IMR-90 (cell line): ENCODE measurements around the gene CFAP251. TPM values are rescaled to one million over a fixed set of nuclear protein-coding genes. Genes with fewer than 3 reads are reported as not detected.

Source experiments
- ATAC-seq: fragments of 200-7000 bp; cut with Tn5 transposase; 2 replicates; pipeline ENCODE4 v1.9.1; 2020; ENCODE audit warnings: low read depth, mild to moderate bottlenecking, moderate library complexity
- BruUV-seq: library from RNA; stranded (reverse); fragments of 400-500 nt; replicated peaks from 2 replicates; lab custom pipeline; 2021; lab: Mats Ljungman, UMichigan
- CTCF ChIA-PET: fragments of 300-600 bp; formaldehyde crosslinking; extraction: SDS; loops from one replicate; lab custom pipeline; 2021; ENCODE audit warnings: antibody characterized with exemption; lab: Yijun Ruan, JAX
- POLR2A ChIA-PET: fragments of 300-600 bp; sonication (Branson Sonifier 250); formaldehyde crosslinking; loops from one replicate; lab custom pipeline; 2022; ENCODE audit warnings: antibody characterized with exemption; ENCODE audit not compliant: unreplicated experiment; lab: Charles Lee
- DNase-seq: peaks from one replicate; pipeline ENCODE4 v3.0.0; 2013
- H2AFZ ChIP-seq: replicated peaks from 2 replicates; pipeline ENCODE3; 2013; ENCODE audit warnings: low read length, mild to moderate bottlenecking; ENCODE audit not compliant: poor library complexity
- H2AK5ac ChIP-seq: 2 replicates; pipeline ENCODE4 v1.6.1; 2013; ENCODE audit warnings: low read depth, low read length, inconsistent platforms
- H2AK9ac ChIP-seq: replicated peaks from 2 replicates; pipeline ENCODE3; 2013; ENCODE audit warnings: mild to moderate bottlenecking, low read depth, low read length, moderate library complexity; ENCODE audit not compliant: poor library complexity
- H2BK120ac ChIP-seq: 2 replicates; pipeline ENCODE4 v1.6.1; 2013; ENCODE audit warnings: low read depth, low read length, inconsistent platforms
- H2BK15ac ChIP-seq: 3 replicates; pipeline ENCODE4 v1.6.1; 2013; ENCODE audit warnings: low read depth, low read length, inconsistent platforms
- H2BK20ac ChIP-seq: 2 replicates; pipeline ENCODE4 v1.6.1; 2013; ENCODE audit warnings: low read depth, mild to moderate bottlenecking, inconsistent platforms, low read length, moderate library complexity
- H2BK5ac ChIP-seq: 2 replicates; pipeline ENCODE4 v1.6.1; 2013; ENCODE audit warnings: mild to moderate bottlenecking, low read depth, low read length, inconsistent platforms; ENCODE audit not compliant: poor library complexity, severe bottlenecking
- H3K14ac ChIP-seq: replicated peaks from 2 replicates; pipeline ENCODE4 v1.6.1; 2013; ENCODE audit warnings: low read depth, low read length, inconsistent platforms
- H3K18ac ChIP-seq: 2 replicates; pipeline ENCODE4 v1.6.1; 2013; ENCODE audit warnings: low read depth, low read length, control low read depth
- H3K23ac ChIP-seq: 2 replicates; pipeline ENCODE4 v1.6.1; 2013; ENCODE audit warnings: low read depth, low read length, inconsistent platforms
- H3K27ac ChIP-seq: 2 replicates; pipeline ENCODE4 v1.5.1; 2013; ENCODE audit warnings: mild to moderate bottlenecking, control low read depth, low read length; ENCODE audit not compliant: insufficient read depth
- H3K27me3 ChIP-seq: 2 replicates; pipeline ENCODE4 v1.6.1; 2013; ENCODE audit warnings: low read length; ENCODE audit not compliant: control insufficient read depth, insufficient read depth
- H3K36me3 ChIP-seq: 2 replicates; pipeline ENCODE4 v1.6.1; 2013; ENCODE audit warnings: low read length, mixed read lengths; ENCODE audit not compliant: control insufficient read depth, insufficient read depth
- H3K4ac ChIP-seq: 2 replicates; pipeline ENCODE4 v1.6.1; 2013; ENCODE audit warnings: low read depth, low read length, inconsistent platforms
- H3K4me1 ChIP-seq: 2 replicates; pipeline ENCODE4 v1.6.1; 2013; ENCODE audit warnings: low read length, mixed read lengths; ENCODE audit not compliant: control insufficient read depth, insufficient read depth
- H3K4me2 ChIP-seq: 2 replicates; pipeline ENCODE4 v1.6.1; 2013; ENCODE audit warnings: low read depth, mild to moderate bottlenecking, control low read depth, low read length, moderate library complexity
- H3K4me3 ChIP-seq: 2 replicates; pipeline ENCODE4 v1.5.1; 2013; ENCODE audit warnings: low read depth, mild to moderate bottlenecking, control low read depth, low read length, moderate library complexity; ENCODE audit not compliant: insufficient read depth
- H3K56ac ChIP-seq: 2 replicates; pipeline ENCODE4 v1.6.1; 2013; ENCODE audit warnings: low read length, inconsistent platforms; ENCODE audit not compliant: insufficient read depth; ENCODE audit errors: extremely low read depth
- H3K79me1 ChIP-seq, 2 experiments: 2 replicates each; pipeline ENCODE4 v1.6.1; 2013; ENCODE audit warnings: low read length in 2 of 2, inconsistent platforms in 1 of 2, low read depth in 1 of 2
- H3K9ac ChIP-seq: 2 replicates; pipeline ENCODE4 v1.6.1; 2013; ENCODE audit warnings: low read depth, low read length, control low read depth
- H3K9me1 ChIP-seq: 2 replicates; pipeline ENCODE4 v1.6.1; 2013; ENCODE audit warnings: low read length, inconsistent platforms; ENCODE audit not compliant: insufficient read depth
- H3K9me3 ChIP-seq: 2 replicates; pipeline ENCODE4 v1.6.1; 2013; ENCODE audit warnings: low read length; ENCODE audit not compliant: control insufficient read depth, insufficient read depth
- H4K20me1 ChIP-seq: 2 replicates; pipeline ENCODE4 v1.6.1; 2013; ENCODE audit warnings: low read length, inconsistent platforms; ENCODE audit not compliant: insufficient read depth
- H4K5ac ChIP-seq: 2 replicates; pipeline ENCODE4 v1.6.1; 2013; ENCODE audit warnings: mild to moderate bottlenecking, low read depth, low read length, control low read depth
- H4K8ac ChIP-seq, 2 experiments: 2 replicates each; pipeline ENCODE4 v1.6.1; 2013; ENCODE audit warnings: low read depth in 2 of 2, low read length in 2 of 2, control low read depth in 1 of 2, inconsistent platforms in 1 of 2
- H4K91ac ChIP-seq: 2 replicates; pipeline ENCODE4 v1.6.1; 2013; ENCODE audit warnings: low read depth, low read length, inconsistent platforms; ENCODE audit not compliant: insufficient read depth
- BHLHE40 ChIP-seq: fragments of 150-350 bp; IDR thresholded peaks from 2 replicates; pipeline ENCODE4 v1.6.1; 2016; ENCODE audit warnings: mild to moderate bottlenecking, low read depth, low read length
- CEBPB ChIP-seq: IDR thresholded peaks from 2 replicates; pipeline ENCODE4 v1.6.1; 2012; ENCODE audit warnings: low read depth, low read length, improper control_type of control experiment
- CHD1 ChIP-seq: IDR thresholded peaks from 2 replicates; pipeline ENCODE4 v1.6.1; 2012; ENCODE audit warnings: low read depth, low read length, improper control_type of control experiment
- FOS ChIP-seq: fragments of 150-350 bp; IDR thresholded peaks from 2 replicates; pipeline ENCODE4 v1.6.1; 2016; ENCODE audit warnings: low read depth, low read length
- MAFK ChIP-seq: IDR thresholded peaks from 2 replicates; pipeline ENCODE4 v1.6.1; 2012; ENCODE audit warnings: low read depth, low read length, improper control_type of control experiment
- MAZ ChIP-seq: IDR thresholded peaks from 2 replicates; pipeline ENCODE4 v1.6.1; 2012; ENCODE audit warnings: low read depth, mild to moderate bottlenecking, low read length, improper control_type of control experiment, moderate library complexity, borderline replicate concordance
- MXI1 ChIP-seq: IDR thresholded peaks from 2 replicates; pipeline ENCODE4 v1.6.1; 2012; ENCODE audit warnings: low read depth, mild to moderate bottlenecking, low read length, moderate library complexity, borderline replicate concordance
- NFE2L2 ChIP-seq: fragments of 150-350 bp; IDR thresholded peaks from 2 replicates; pipeline ENCODE4 v1.6.1; 2016; ENCODE audit warnings: low read depth, mild to moderate bottlenecking, low read length
- POLR2A ChIP-seq: IDR thresholded peaks from 2 replicates; pipeline ENCODE4 v1.6.1; 2012; ENCODE audit warnings: mild to moderate bottlenecking, low read depth, low read length
- RAD21 ChIP-seq: IDR thresholded peaks from 2 replicates; pipeline ENCODE4 v1.6.1; 2012; ENCODE audit warnings: low read length, improper control_type of control experiment
- RCOR1 ChIP-seq: IDR thresholded peaks from 2 replicates; pipeline ENCODE4 v1.6.1; 2012; ENCODE audit warnings: mild to moderate bottlenecking, low read length, improper control_type of control experiment; ENCODE audit not compliant: insufficient replicate concordance
- RFX5 ChIP-seq: IDR thresholded peaks from 2 replicates; pipeline ENCODE4 v1.8.0; 2012; ENCODE audit warnings: low read depth, mild to moderate bottlenecking, low read length, moderate library complexity
- SMC3 ChIP-seq: fragments of 150-350 bp; IDR thresholded peaks from 2 replicates; pipeline ENCODE4 v1.6.1; 2016; ENCODE audit warnings: low read depth, mild to moderate bottlenecking, antibody characterized with exemption, low read length, moderate library complexity
- WGBS, 2 experiments: methylation state at CpG; one replicate each; pipeline versions ENCODE4 v1.1.5 to v1.1.7; 2013; ENCODE audit warnings: missing lambda C conversion rate in 2 of 2; ENCODE audit not compliant: insufficient read length in 1 of 2; ENCODE audit errors: extremely low coverage in 2 of 2; 5-methylcytosine and 5-hydroxymethylcytosine counted together
- dilution Hi-C: fragments of 300-500 bp; cut with HindIII; formaldehyde crosslinking; loops from one replicate; pipeline ENCODE4 v1.14.3; 2018; ENCODE audit warnings: low sequenced_read_pairs; ENCODE audit not compliant: unreplicated experiment
- in situ Hi-C: fragments of 300-500 bp; cut with MboI; formaldehyde crosslinking; loops from 3 replicates; pipeline ENCODE4 v1.14.3; 2019; ENCODE audit warnings: low sequenced_read_pairs, inconsistent platforms, mixed read lengths
- intact Hi-C: fragments of 100-400 bp; cut with micrococcal nuclease; formaldehyde crosslinking; loops from 2 replicates; pipeline ENCODE4 v1.10.0; 2022
- polyA plus RNA-seq, 3 experiments: library from polyadenylated mRNA; depleted of rRNA; stranded (reverse); fragments of >200 nt; gene quantifications; 2 replicates each; pipeline ENCODE4 v1.2.3, GENCODE V29; 2012; ENCODE audit warnings: low replicate concordance in 1 of 3
- total RNA-seq: library from RNA; depleted of rRNA; stranded (reverse); fragments of >200 nt; gene quantifications from 2 replicates; pipeline ENCODE4 v1.2.3, GENCODE V29; 2012
- TF ChIP-seq, protein P1 (sequence below): conservative IDR thresholded peaks from 2 replicates; pipeline ENCODE4 v1.5.1; 2012; ENCODE audit warnings: mild to moderate bottlenecking, low read depth, low read length, improper control_type of control experiment
- TF ChIP-seq, protein P2 (sequence below): fragments of 150-350 bp; IDR thresholded peaks from 2 replicates; pipeline ENCODE4 v1.6.1; 2016; ENCODE audit warnings: low read depth, mild to moderate bottlenecking, low read length, moderate library complexity, borderline replicate concordance

Gene CFAP251
- total and polyA plus RNA-seq, 2 of the 4 experiments (the other 2 are of a cell fraction): 7.8 to 9.1 TPM

DNA sequence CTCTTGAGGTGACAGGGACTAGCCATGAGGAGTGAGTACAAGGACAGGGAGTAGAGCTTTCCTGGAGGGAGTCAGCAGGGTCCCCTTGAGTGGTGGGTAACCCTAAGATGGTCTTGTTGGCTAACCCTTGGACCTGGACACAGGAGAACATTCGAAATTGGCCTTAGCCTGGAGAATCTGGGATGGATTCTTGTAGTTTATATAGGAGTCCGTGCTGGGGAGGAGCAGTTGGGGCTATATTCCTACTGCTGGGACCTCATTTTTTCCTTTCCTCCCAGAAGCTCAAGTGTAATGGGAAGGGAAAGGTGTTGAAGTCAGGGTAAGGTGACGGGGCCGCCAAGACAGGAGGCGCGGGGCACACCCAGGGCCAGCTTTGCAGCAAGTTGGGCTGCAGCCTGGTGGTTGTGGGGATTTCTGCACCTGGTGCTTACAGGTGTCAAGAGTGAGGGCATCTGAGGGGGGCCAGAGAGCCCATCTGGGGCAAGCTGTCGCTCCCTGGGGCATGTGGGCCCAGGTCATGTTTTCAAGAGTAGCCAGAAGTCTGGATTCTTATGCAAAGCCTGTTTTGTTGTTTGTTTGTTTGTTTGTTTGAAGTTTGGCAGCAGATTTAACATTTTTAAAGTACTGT, 108.4 kb downstream of the CFAP251 start:
- H3K27ac ChIP-seq: no peak overlapping the region
- no peak overlapping the region for H2AFZ ChIP-seq
- 0 out of 2 replicates have a peak overlapping the region, but pooled peaks have one; percentile 12 for H3K23ac ChIP-seq
- no peak overlapping the region for H4K5ac ChIP-seq
- ATAC-seq: no peak
- intact Hi-C loops: no loop called here
- no peak overlapping the region for H3K18ac ChIP-seq
- dilution Hi-C loops: no loop called here
- no peaks in the 10 kb centered on the region for H3K9me3 ChIP-seq
- H3K56ac ChIP-seq: no peak overlapping the region
- no peak overlapping the region for H2BK20ac ChIP-seq
- peaks cover 21 to 73% of the 10 kb centered on the region in 2 experiments for H3K79me1 ChIP-seq
- no peaks in the 10 kb centered on the region for H3K27me3 ChIP-seq
- H2AK5ac ChIP-seq: peak overlapping the region; percentile 78; the same call in 1 of the 2 replicates
- in situ Hi-C loops: no loop called here
- H3K14ac ChIP-seq: peak overlapping the region; percentile 1; the same call in 1 of the 2 replicates
- H3K36me3 ChIP-seq: no peaks in the 10 kb centered on the region
- POLR2A ChIA-PET: no interaction called here
- WGBS, 2 experiments: 83% methylated on average over 1 of the region's 7 CpGs; no CpG with 5 or more reads in 1 of the 2 experiments
- H2BK15ac ChIP-seq: no peak overlapping the region
- H4K8ac ChIP-seq: peak overlapping the region in 1 of 2 experiments; percentile 9; a peak in 1 of 4 replicates
- CTCF ChIA-PET: no interaction called here
- no peak for DNase-seq
- no peak overlapping the region for H2BK5ac ChIP-seq
- BruUV-seq: no TSS peak
- peak overlapping the region; percentile 8; the same call in 1 of the 2 replicates for H2BK120ac ChIP-seq
- no peak overlapping the region for H3K9ac ChIP-seq
- peaks cover 3% of the 10 kb centered on the region for H3K9me1 ChIP-seq
- H4K20me1 ChIP-seq: peaks cover 16% of the 10 kb centered on the region
- no peak overlapping the region for H4K91ac ChIP-seq
- H3K4me2 ChIP-seq: no peak overlapping the region
- 0 out of 2 replicates have a peak overlapping the region, but pooled peaks have one; percentile 0 for H3K4ac ChIP-seq
- peak overlapping the region; percentile 38 for H2AK9ac ChIP-seq
- H3K4me3 ChIP-seq: no peak overlapping the region
- peaks cover 10% of the 10 kb centered on the region for H3K4me1 ChIP-seq
- no peak for TF ChIP-seq SMC3
- no peak for TF ChIP-seq BHLHE40
- no peak for TF ChIP-seq RFX5
- no peak for TF ChIP-seq CHD1
- no peak for TF ChIP-seq NFE2L2
- no peak for TF ChIP-seq POLR2A
- TF ChIP-seq, protein P1, sequence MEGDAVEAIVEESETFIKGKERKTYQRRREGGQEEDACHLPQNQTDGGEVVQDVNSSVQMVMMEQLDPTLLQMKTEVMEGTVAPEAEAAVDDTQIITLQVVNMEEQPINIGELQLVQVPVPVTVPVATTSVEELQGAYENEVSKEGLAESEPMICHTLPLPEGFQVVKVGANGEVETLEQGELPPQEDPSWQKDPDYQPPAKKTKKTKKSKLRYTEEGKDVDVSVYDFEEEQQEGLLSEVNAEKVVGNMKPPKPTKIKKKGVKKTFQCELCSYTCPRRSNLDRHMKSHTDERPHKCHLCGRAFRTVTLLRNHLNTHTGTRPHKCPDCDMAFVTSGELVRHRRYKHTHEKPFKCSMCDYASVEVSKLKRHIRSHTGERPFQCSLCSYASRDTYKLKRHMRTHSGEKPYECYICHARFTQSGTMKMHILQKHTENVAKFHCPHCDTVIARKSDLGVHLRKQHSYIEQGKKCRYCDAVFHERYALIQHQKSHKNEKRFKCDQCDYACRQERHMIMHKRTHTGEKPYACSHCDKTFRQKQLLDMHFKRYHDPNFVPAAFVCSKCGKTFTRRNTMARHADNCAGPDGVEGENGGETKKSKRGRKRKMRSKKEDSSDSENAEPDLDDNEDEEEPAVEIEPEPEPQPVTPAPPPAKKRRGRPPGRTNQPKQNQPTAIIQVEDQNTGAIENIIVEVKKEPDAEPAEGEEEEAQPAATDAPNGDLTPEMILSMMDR: no peak
- no peak for TF ChIP-seq RCOR1
- TF ChIP-seq RAD21: no peak
- TF ChIP-seq CEBPB: no peak
- TF ChIP-seq MAZ: no peak
- TF ChIP-seq MAFK: no peak
- no peak for TF ChIP-seq FOS
- TF ChIP-seq, protein P2, sequence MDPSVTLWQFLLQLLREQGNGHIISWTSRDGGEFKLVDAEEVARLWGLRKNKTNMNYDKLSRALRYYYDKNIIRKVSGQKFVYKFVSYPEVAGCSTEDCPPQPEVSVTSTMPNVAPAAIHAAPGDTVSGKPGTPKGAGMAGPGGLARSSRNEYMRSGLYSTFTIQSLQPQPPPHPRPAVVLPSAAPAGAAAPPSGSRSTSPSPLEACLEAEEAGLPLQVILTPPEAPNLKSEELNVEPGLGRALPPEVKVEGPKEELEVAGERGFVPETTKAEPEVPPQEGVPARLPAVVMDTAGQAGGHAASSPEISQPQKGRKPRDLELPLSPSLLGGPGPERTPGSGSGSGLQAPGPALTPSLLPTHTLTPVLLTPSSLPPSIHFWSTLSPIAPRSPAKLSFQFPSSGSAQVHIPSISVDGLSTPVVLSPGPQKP: no peak
- no peak for TF ChIP-seq MXI1
